ENCODE results near the gene ATP5PB. TPM values are rescaled to one million over a fixed set of nuclear protein-coding genes. Genes with fewer than 3 reads are reported as not detected.

ATP5PB gene
- total RNA-seq, 1 experiment from 2014 or later = 323 TPM

- no peak for TF ChIP-seq REST (IDR thresholded peaks at IDR 0.05; ENCODE audit: low read depth)
- no peak for TF ChIP-seq POLR2AphosphoS5 (IDR thresholded peaks at IDR 0.05; ENCODE audit: low read depth, low read length)
- TF ChIP-seq CBX3 (IDR thresholded peaks at IDR 0.05; ENCODE audit: low read depth) = no peak
- TF ChIP-seq JUND (IDR thresholded peaks at IDR 0.05) = no peak
Measured at GRCh38 chr1:111439461-111440351, 9.6 kb upstream of the ATP5PB start (continued).

GRCh38 chr1:111441573-111442192, 7.6 kb upstream of the ATP5PB start:
- H3K79me2 ChIP-seq (ENCODE audit: insufficient read depth, low read length) = peaks cover 40% of the 10 kb centered on the region
- TF ChIP-seq, protein P1, sequence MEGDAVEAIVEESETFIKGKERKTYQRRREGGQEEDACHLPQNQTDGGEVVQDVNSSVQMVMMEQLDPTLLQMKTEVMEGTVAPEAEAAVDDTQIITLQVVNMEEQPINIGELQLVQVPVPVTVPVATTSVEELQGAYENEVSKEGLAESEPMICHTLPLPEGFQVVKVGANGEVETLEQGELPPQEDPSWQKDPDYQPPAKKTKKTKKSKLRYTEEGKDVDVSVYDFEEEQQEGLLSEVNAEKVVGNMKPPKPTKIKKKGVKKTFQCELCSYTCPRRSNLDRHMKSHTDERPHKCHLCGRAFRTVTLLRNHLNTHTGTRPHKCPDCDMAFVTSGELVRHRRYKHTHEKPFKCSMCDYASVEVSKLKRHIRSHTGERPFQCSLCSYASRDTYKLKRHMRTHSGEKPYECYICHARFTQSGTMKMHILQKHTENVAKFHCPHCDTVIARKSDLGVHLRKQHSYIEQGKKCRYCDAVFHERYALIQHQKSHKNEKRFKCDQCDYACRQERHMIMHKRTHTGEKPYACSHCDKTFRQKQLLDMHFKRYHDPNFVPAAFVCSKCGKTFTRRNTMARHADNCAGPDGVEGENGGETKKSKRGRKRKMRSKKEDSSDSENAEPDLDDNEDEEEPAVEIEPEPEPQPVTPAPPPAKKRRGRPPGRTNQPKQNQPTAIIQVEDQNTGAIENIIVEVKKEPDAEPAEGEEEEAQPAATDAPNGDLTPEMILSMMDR (IDR thresholded peaks at IDR 0.05 in 2 of 3, conservative IDR thresholded peaks at IDR 0.05 in 1 of 3; ENCODE audit: borderline replicate concordance in 1 of 3, insufficient read depth in 1 of 3, low read depth in 2 of 3, low read length in 2 of 3) = peak; percentile 24 to 73 (median 70); a peak in 5 of 6 replicates
- TF ChIP-seq RAD21 (IDR thresholded peaks at IDR 0.05; ENCODE audit: low read depth) = peak; percentile 28; the same call in 1 of the 2 replicates
- TF ChIP-seq REST (IDR thresholded peaks at IDR 0.05; ENCODE audit: low read depth) = no peak
- ChIA-PET CTCF (interaction anchor here (1.5 kb wide), 1 partner anchor 219 kb away, joined by 4 read pairs; no protein-coding TSS in a partner anchor), RAD21 (ENCODE audit: low non-redundant PET in 1 of 2, low total read pairs in 2 of 2, uncharacterized antibody in 2 of 2, unreplicated experiment in 2 of 2) (no interaction called here), POLR2A (no interaction called here)
- peaks cover 0 to 6% of the 10 kb centered on the region in 2 experiments; a peak in 1 of 4 replicates for H3K4me1 ChIP-seq (ENCODE audit: control insufficient read depth in 1 of 2, insufficient read depth in 2 of 2, low read length in 2 of 2)
- H3K4me2 ChIP-seq (ENCODE audit: low read length) = no peak overlapping the region
- ATAC-seq (peak; percentile 86), DNase-seq (ENCODE audit: low read depth, low spot score) (no peak)
- no peak overlapping the region for H3K4me3 ChIP-seq (replicated peaks in 1 of 2; ENCODE audit: low read depth in 1 of 2, low read length in 2 of 2)
- no peak overlapping the region for H3K9ac ChIP-seq (ENCODE audit: low read length)
- no peaks in the 10 kb centered on the region for H3K9me2 ChIP-seq (ENCODE audit: insufficient read depth)
- BruUV-seq (replicated peaks) = no TSS peak
- intact Hi-C loops (cut with micrococcal nuclease) = loop anchor here (2.0 kb wide), 1 partner anchor 219 kb away; no protein-coding TSS in a partner anchor
- peaks cover 58 to 81% of the 10 kb centered on the region in 2 experiments; a peak in 3 of 4 replicates for H3K36me3 ChIP-seq (ENCODE audit: control insufficient read depth in 1 of 2, insufficient read depth in 2 of 2, low read length in 2 of 2)
- H4K20me1 ChIP-seq (ENCODE audit: insufficient read depth) = no peaks in the 10 kb centered on the region
- H2AFZ ChIP-seq (ENCODE audit: low read depth, low read length, poor library complexity, severe bottlenecking) = no peak overlapping the region
- no peaks in the 10 kb centered on the region for H3K27me3 ChIP-seq (ENCODE audit: insufficient read depth, low read length)
- H3K27ac ChIP-seq (ENCODE audit: low read depth, low read length) = no peak overlapping the region
- H3K9me3 ChIP-seq (ENCODE audit: control insufficient read depth in 1 of 2, insufficient read depth in 1 of 2, low read depth in 1 of 2, low read length in 2 of 2) = no peaks in the 10 kb centered on the region

Data from HCT116 (cell line).